ENCODE results near the gene AKR1C8.
"Not testable (repeated sequence)": the region's sequence is repeated elsewhere in the genome, so short reads cannot be mapped to it uniquely, and the experiment has no call there.

The AKR1C8 gene

GRCh38 chr10:5163487-5163886 lies 21.5 kb downstream of the AKR1C8 start:
- DNase-seq, result no peak

- no peak for DNase-seq
Measured at GRCh38 chr10:5159126-5159525, 25.8 kb downstream of the AKR1C8 start.

- DNase-seq, result no peak
Measured at GRCh38 chr10:5157501-5157900, 27.4 kb downstream of the AKR1C8 start.

GRCh38 chr10:5155951-5156350 lies 29.0 kb downstream of the AKR1C8 start:
- no peak for DNase-seq

- DNase-seq, result no peak
Measured at GRCh38 chr10:5151076-5151475, 33.9 kb downstream of the AKR1C8 start.

- no peak for DNase-seq
Measured at GRCh38 chr10:5148678-5149032, 36.3 kb downstream of the AKR1C8 start.

GRCh38 chr10:5147981-5148677 lies 36.8 kb downstream of the AKR1C8 start:
- no peak for DNase-seq

GRCh38 chr10:5147255-5147980 lies 37.5 kb downstream of the AKR1C8 start:
- DNase-seq, result no peak

GRCh38 chr10:5146920-5147254 lies 38.1 kb downstream of the AKR1C8 start:
- DNase-seq, result no peak

GRCh38 chr10:5143137-5143536 lies 41.8 kb downstream of the AKR1C8 start:
- DNase-seq, result no peak

GRCh38 chr10:5142199-5142598 lies 42.8 kb downstream of the AKR1C8 start:
- DNase-seq, result no peak

- not testable (repeated sequence) for DNase-seq
Measured at GRCh38 chr10:5137699-5138098, 47.3 kb downstream of the AKR1C8 start.

GRCh38 chr10:5136468-5137087 lies 48.4 kb downstream of the AKR1C8 start:
- no peak for DNase-seq

- DNase-seq, result no peak
Measured at GRCh38 chr10:5135581-5135980, 49.4 kb downstream of the AKR1C8 start.

GRCh38 chr10:5125315-5126044 lies 59.5 kb downstream of the AKR1C8 start:
- no peak for DNase-seq

GRCh38 chr10:5123886-5124285 lies 61.1 kb downstream of the AKR1C8 start:
- DNase-seq, result no peak

GRCh38 chr10:5119997-5120396 lies 65.0 kb downstream of the AKR1C8 start:
- DNase-seq, result not testable (repeated sequence)

GRCh38 chr10:5117026-5117425 lies 67.9 kb downstream of the AKR1C8 start:
- no peak for DNase-seq

GRCh38 chr10:5116621-5117020 lies 68.3 kb downstream of the AKR1C8 start:
- DNase-seq, result no peak

- not testable (repeated sequence) for DNase-seq
Measured at GRCh38 chr10:5109861-5110260, 75.1 kb downstream of the AKR1C8 start.

GRCh38 chr10:5108658-5109416 lies 76.1 kb downstream of the AKR1C8 start:
- no peak for DNase-seq

GRCh38 chr10:5107860-5108526 lies 77.0 kb downstream of the AKR1C8 start:
- DNase-seq, result no peak

Measured in activated effector memory CD4-positive, alpha-beta T cell treated with anti-CD3 and anti-CD28 coated beads, Interleukin-2, amount 50 U/mL, for 16 hours (primary cell).